Measurements from ENCODE around the gene ITPR3. TPM values are rescaled to one million over a fixed set of nuclear protein-coding genes. Genes with fewer than 3 reads are reported as not detected.

Gene ITPR3
- total and polyA plus RNA-seq, 2 of the 13 experiments (the other 11 are each of a cell fraction or from before 2014, with no cell fraction given), result 3.8 to 21.4 TPM

GRCh38 chr6:33744895-33745546 lies 123.9 kb downstream of the ITPR3 start (continued):
- no peak for TF ChIP-seq SNAPC4 (CRISPR knock-in tag; IDR thresholded peaks at IDR 0.05)
- TF ChIP-seq ATAD3A (CRISPR knock-in tag; IDR thresholded peaks at IDR 0.05), result no peak
- 0 out of 2 replicates have a peak, but pooled peaks have one; percentile 21 for TF ChIP-seq KDM5B (CRISPR knock-in tag; IDR thresholded peaks at IDR 0.05; ENCODE audit: borderline replicate concordance)
- no peak for TF ChIP-seq PAF1 (CRISPR knock-in tag; IDR thresholded peaks at IDR 0.05)
- TF ChIP-seq SMC3 (IDR thresholded peaks at IDR 0.05; ENCODE audit: low read length), result no peak

GRCh38 chr6:33745548-33745947 lies 124.4 kb downstream of the ITPR3 start:
- Histone ChIP-seq H3K4me2 (ENCODE audit: low read depth, low read length) (peak overlapping the region; percentile 59), H3K79me2 (ENCODE audit: insufficient read depth, low read length) (no peaks in the 10 kb centered on the region), H3K9me3 (ENCODE audit: low read length) (no peaks in the 10 kb centered on the region), H3K4me1 (ENCODE audit: insufficient read depth, low read length) (peaks cover 50% of the 10 kb centered on the region), H3K27me3 (ENCODE audit: control insufficient read depth in 1 of 2, insufficient read depth in 2 of 2, low read length in 2 of 2) (peaks cover 4 to 45% of the 10 kb centered on the region in 2 experiments; a peak in 4 of 5 replicates), H3K36me3 (replicated peaks in 1 of 2; ENCODE audit: control insufficient read depth in 1 of 2, insufficient read depth in 2 of 2, low read length in 2 of 2) (no peaks in the 10 kb centered on the region), H2AFZ (ENCODE audit: low read length) (no peak overlapping the region), H3K9ac (ENCODE audit: insufficient read depth, low read depth, low read length) (no peak overlapping the region), H3K4me3 (replicated peaks in 1 of 3; ENCODE audit: insufficient read depth in 1 of 3, low read depth in 2 of 3, low read length in 3 of 3) (peak overlapping the region in 1 of 3 experiments; percentile 19; a peak in 1 of 6 replicates), H4K20me1 (ENCODE audit: insufficient read depth, low read length) (no peaks in the 10 kb centered on the region), H3K27ac (ENCODE audit: extremely low read length, insufficient read depth, low read length) (no peak overlapping the region)
- WGBS (ENCODE audit: low lambda C conversion rate), result 4% methylated on average over 7 of the region's 7 CpGs
- in situ Hi-C loops (cut with HindIII; ENCODE audit: extremely low pct_ligation_motif_present, low pct_unique_long_range_greater_than_20kb), result no loop called here
- no TSS peak for BruUV-seq (replicated peaks)
- ChIA-PET CTCF (ENCODE audit: low intra/inter-chr PET ratio, low total read pairs) (interaction anchor here (1.3 to 5.7 kb wide), 3 partner anchors 18 to 409 kb away, joined by 3 to 77 read pairs (median 3); no protein-coding TSS in a partner anchor), POLR2A (interaction anchor here (1.4 to 4.6 kb wide), 3 partner anchors 15 to 42 kb away, joined by 3 to 48 read pairs (median 34); partner anchors contain the start of gene UQCC2)
- DNase-seq (ENCODE audit: low spot score) (peak; percentile 45), ATAC-seq (peak; percentile 18; the same call in 2 of the 3 replicates), FAIRE-seq (peak; percentile 52)
- intact Hi-C loops (cut with micrococcal nuclease; ENCODE audit: unreplicated experiment), result loop anchor here (2.0 kb wide), 1 partner anchor 157 kb away; no protein-coding TSS in a partner anchor
- TF ChIP-seq MEIS1 (CRISPR knock-in tag; IDR thresholded peaks at IDR 0.05; ENCODE audit: borderline replicate concordance), result no peak
- no peak for TF ChIP-seq ZNF670 (CRISPR knock-in tag; IDR thresholded peaks at IDR 0.05; ENCODE audit: borderline replicate concordance)
- TF ChIP-seq KLF9 (CRISPR knock-in tag; IDR thresholded peaks at IDR 0.05; ENCODE audit: low read depth), result no peak
- no peak for TF ChIP-seq ZNF619 (CRISPR knock-in tag; IDR thresholded peaks at IDR 0.05)
- TF ChIP-seq IRF9 (CRISPR knock-in tag; IDR thresholded peaks at IDR 0.05; ENCODE audit: borderline replicate concordance), result no peak
- no peak for TF ChIP-seq ZNF121 (CRISPR knock-in tag; IDR thresholded peaks at IDR 0.05)
- no peak for TF ChIP-seq CC2D1A (CRISPR knock-in tag; IDR thresholded peaks at IDR 0.05)
- no peak for TF ChIP-seq ZNF280B (CRISPR knock-in tag; IDR thresholded peaks at IDR 0.05; ENCODE audit: borderline replicate concordance)
- TF ChIP-seq RXRB (CRISPR knock-in tag; IDR thresholded peaks at IDR 0.05; ENCODE audit: borderline replicate concordance), result peak; percentile 70; the same call in 1 of the 2 replicates
- TF ChIP-seq ZNF556 (CRISPR knock-in tag; IDR thresholded peaks at IDR 0.05; ENCODE audit: borderline replicate concordance), result no peak

All from HepG2 (cell line).